COLO829 (cell line): ENCODE measurements around the gene RASA3.
"Not testable (repeated sequence)": the region's sequence is repeated elsewhere in the genome, so short reads cannot be mapped to it uniquely, and the experiment has no call there.

ENCODE experiments used
- DNase-seq: peaks from one replicate; pipeline ENCODE4 v3.0.0; 2012; ENCODE audit warnings: low spot score

RASA3 gene

GRCh38 chr13:114079601-114080536 is 52.6 kb downstream of the RASA3 start:
- no peak for DNase-seq

- DNase-seq: no peak
These were observed 53.7 kb downstream of the RASA3 start for GRCh38 chr13:114078461-114079451.

GRCh38 chr13:114077933-114078325 is 54.5 kb downstream of the RASA3 start:
- DNase-seq: no peak

- no peak for DNase-seq
These were observed 55.1 kb downstream of the RASA3 start for GRCh38 chr13:114077099-114077932.

GRCh38 chr13:114076329-114077090 is 55.9 kb downstream of the RASA3 start:
- no peak for DNase-seq

GRCh38 chr13:114075811-114076210 is 56.6 kb downstream of the RASA3 start:
- not testable (repeated sequence) for DNase-seq

GRCh38 chr13:114074671-114075315 is 57.6 kb downstream of the RASA3 start:
- DNase-seq: no peak

- no peak for DNase-seq
These were observed 58.4 kb downstream of the RASA3 start for GRCh38 chr13:114073881-114074612.

- DNase-seq: no peak
These were observed 60.0 kb downstream of the RASA3 start for GRCh38 chr13:114072421-114072820.

- DNase-seq: no peak
These were observed 60.4 kb downstream of the RASA3 start for GRCh38 chr13:114071991-114072390.

GRCh38 chr13:114071410-114071809 is 61.0 kb downstream of the RASA3 start:
- DNase-seq: no peak

- no peak for DNase-seq
These were observed 62.2 kb downstream of the RASA3 start for GRCh38 chr13:114070098-114070799.

GRCh38 chr13:114069376-114070097 is 62.9 kb downstream of the RASA3 start:
- DNase-seq: no peak

GRCh38 chr13:114068656-114069318 is 63.6 kb downstream of the RASA3 start:
- no peak for DNase-seq

- DNase-seq: no peak
These were observed 64.4 kb downstream of the RASA3 start for GRCh38 chr13:114067886-114068651.

GRCh38 chr13:114067381-114067885 is 65.0 kb downstream of the RASA3 start:
- peak; percentile 19 for DNase-seq

GRCh38 chr13:114066956-114067355 is 65.5 kb downstream of the RASA3 start:
- no peak for DNase-seq
